Fibroblast of skin of back (primary cell): ENCODE results near the gene SCLY. TPM values are rescaled to one million over a fixed set of nuclear protein-coding genes. Genes with fewer than 3 reads are reported as not detected.
"Not testable (repeated sequence)": the region's sequence is repeated elsewhere in the genome, so short reads cannot be mapped to it uniquely, and the experiment has no call there.

ENCODE experiments used
- DNase-seq: peaks from one replicate; pipeline ENCODE4 v3.0.0-alpha.2; 2013
- polyA plus RNA-seq, 2 experiments: library from polyadenylated mRNA; unstranded; fragments of 120-200 nt; gene quantifications; one replicate each; pipeline ENCODE4 v1.2.1, GENCODE V29; 2013; ENCODE audit not compliant: insufficient read length in 2 of 2

Gene SCLY, protein sequence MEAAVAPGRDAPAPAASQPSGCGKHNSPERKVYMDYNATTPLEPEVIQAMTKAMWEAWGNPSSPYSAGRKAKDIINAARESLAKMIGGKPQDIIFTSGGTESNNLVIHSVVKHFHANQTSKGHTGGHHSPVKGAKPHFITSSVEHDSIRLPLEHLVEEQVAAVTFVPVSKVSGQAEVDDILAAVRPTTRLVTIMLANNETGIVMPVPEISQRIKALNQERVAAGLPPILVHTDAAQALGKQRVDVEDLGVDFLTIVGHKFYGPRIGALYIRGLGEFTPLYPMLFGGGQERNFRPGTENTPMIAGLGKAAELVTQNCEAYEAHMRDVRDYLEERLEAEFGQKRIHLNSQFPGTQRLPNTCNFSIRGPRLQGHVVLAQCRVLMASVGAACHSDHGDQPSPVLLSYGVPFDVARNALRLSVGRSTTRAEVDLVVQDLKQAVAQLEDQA
- 17.6 TPM for polyA plus RNA-seq (2013, experiment 1 of 2; ENCODE audit: insufficient read length)
- 9.4 TPM for polyA plus RNA-seq (2013, experiment 2 of 2; ENCODE audit: insufficient read length)

DNA sequence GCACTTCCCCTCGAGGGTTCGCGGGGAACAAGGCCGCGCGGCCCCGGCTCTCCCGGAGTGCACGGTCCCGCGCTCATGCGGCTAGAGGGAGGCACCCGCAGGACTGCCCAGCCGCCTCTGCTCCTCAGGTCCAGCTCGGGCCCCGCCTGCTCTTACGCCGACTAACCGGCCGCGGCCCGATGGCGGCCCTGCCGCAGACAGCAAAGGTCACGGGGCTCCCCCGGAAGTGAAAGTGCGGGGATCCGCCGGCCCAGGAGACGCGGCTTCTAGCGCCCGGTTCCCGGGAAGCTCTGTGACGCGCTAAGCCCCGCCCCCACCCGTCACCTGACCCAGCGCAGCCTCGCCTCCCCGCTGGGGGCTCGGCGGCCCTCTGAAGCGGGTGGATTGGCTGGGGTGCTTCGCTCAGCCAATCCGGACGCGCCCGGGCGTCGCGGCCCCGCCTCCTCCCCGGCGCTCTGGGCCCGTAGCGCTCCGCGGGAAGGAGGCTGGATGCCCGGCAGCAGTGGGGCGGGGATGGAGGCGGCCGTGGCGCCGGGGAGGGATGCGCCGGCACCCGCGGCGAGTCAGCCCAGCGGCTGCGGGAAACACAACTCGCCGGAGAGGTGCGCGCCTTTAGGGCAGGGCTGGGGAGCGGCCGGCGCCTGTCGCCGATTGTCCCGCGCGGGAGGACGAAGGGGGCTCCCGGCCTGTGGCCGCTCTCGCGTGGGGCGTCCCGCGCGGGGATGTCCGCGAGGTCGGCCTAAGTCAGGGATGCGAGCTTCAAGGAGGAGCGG is at the start of gene SCLY:
Gene SCLY (plus strand): TSS at position 460 of the 773 bp plus-strand sequence. CDS start 54 bp downstream, at position 514.
- DNase-seq, result peak; percentile 98

DNA sequence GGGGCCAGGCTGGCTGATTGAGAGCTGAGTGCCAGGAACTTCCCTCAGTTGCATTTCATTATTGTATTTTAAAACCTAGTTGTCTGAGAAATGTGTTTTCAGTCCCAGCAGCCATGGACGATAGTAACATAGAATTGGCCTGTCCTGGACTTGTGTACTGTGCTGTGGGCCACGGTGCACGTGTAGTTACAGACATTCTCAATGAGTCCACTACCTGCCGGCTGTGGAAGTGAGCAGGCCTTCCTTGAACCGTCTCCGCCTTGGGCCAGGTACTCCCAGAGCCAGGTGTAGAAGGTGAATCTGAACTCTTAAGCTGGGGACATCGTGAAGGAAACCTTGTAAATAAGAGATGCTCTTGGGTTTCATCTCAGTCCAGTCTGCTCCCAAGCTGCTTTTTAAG is 47.0 kb upstream of the SCLY start:
- DNase-seq, result no peak

DNA sequence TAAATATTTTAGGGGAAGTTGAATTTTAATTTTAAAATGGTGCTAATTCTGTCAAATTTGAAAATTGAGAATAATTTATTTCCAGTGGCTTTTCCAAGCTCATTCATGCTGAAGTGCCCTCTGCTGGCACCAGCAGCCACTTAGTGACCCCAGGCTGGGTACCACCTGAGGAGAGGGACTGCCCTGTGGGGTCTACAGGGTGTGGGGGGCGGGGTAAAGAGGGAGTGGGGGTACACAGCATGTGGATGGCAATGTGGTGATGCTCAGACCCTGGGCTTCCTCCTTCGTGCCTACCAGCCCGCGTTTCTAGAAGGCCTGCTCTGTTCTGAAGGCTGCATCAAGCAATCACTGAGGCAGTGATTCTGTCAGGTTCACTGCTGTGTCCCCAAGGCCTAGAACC is 45.1 kb upstream of the SCLY start:
- no peak for DNase-seq

DNA sequence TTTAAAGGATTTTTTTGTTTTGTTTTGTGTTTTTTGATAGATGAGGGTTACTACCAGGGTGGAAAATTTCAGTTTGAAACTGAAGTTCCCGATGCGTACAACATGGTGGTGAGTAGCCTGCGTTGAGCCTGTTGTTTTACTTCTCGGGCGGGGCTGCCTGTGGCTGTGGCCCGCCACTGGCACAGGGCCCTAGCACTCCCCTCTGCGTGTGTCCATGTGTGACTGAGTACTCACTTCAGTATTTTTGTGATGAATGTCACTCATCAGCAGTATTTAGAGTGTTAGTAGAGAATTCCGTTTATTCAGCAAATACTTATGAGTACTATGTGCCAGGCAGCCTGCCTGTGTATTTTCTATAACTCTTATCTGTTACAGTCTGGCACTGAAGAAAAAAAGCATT is 44.3 kb upstream of the SCLY start:
- no peak for DNase-seq

DNA sequence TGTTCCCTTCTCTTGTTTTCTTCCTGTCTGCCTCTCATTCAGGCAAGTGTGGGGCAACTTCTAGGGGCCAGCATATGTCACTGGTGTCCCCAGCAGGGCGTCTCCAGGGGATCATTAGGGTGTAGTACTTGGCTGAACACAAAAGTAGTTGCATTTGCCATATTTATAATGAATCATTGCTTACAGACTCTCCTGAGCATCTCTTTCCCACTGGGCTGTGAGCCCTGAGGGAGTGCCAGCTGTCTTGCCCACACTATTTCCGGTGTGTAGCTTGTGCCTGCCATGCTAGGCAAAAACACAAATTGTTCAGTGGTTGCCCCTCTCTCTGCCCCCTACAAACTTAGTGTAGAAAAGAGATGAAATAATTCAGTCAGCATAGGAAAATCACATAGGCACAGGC is 40.8 kb upstream of the SCLY start:
- DNase-seq, result no peak

DNA sequence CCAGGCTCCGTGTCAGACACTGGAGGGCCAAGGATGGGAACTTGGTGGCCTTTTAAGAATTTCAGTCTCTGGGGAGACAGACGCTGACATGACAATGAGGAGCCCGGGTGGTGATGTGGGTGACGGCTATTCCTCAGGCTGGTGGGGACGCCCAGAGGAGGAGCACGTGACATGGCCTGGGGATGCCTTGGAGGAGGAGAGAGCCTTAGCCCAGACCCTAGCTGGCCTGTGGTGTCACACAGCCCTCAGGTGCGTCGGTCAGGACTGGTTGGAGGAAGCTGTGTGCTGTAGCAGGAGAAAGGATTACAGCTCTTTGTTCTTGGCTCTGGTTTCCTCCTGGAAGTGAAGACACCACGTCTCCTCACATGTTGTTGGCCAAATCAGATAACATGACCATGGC is 40.0 kb upstream of the SCLY start:
- DNase-seq, result no peak

DNA sequence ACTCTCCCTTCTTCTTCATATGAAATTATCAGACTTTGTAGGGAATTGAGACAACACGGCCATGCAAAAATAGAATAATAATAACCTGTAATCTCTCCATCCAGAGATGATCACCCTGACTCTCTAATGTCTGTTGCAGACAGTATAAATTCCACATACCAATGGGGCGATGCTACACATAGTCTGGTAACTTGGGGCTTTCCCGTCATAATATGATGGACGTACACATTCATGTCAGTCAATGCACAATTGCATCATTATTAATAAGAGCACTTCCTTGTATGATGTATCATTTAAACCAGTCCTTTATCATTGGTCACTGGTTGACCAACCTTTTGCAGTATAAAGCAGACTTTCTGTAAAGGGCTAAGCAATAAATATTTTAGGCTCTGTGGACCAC is 39.5 kb upstream of the SCLY start:
- peak; percentile 45 for DNase-seq

DNA sequence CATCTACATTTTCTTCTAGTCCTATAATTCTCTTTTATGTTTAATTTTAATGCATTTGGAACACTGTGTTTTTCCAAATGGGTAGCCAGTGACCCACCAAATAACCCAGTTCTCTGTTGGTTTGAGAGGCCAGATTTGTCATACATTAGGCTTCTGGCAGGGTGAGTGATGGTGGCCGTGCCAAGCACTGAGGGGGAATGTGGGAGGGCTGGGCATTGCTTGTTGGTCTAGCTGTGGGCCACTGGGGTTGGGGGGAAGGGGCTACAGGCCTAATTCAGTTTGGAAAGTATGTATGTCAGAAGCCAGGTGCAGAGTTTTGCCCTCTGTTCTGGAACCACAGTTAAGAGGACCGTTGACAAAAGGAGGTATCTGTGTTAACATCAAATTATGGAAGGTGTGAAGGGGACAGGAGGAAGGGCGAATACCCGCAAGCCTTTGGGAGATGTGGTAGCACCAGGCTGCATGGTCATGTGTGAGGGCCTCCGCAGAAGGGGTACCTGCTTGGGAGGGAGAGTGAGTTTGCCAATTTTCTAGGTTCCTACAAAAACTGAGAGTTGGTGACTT is 38.1 kb upstream of the SCLY start:
- DNase-seq, result no peak

DNA sequence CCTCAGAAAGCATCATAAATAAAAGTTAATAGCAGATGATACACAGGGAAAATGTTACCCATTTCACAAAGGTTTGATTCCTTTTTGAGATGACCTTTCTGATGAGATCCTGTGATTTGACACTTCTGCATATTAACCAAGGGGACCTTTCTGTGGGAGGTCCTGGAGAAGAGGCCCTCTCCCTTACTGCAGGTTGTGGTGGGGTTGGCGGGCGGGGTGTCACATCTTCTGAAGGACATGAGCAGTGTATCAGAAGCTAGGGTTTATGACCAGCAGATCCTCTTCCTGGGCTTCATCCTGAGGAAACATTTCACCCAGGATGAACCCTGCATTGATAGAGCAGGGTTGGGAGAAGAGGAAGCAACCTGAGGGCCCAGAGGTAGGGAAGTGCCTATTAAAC is 37.2 kb upstream of the SCLY start:
- no peak for DNase-seq

DNA sequence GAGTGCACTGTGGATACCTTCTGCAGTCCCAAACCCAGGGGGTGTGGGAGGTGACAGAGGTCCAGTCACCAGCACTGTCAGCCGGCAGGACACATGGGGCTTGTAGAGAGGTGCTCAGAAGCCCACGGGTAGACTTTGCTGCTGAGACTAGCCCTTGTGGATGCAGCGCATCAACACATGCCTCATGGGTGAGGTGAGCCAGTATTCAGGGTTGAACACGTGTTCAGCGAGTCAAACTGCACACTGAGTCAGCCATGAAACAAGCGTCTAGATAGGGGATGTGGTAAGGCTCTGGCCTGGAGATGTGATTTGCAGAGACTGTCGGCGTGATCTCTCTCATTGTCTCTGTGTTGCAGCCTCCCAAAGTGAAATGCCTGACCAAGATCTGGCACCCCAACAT is 35.8 kb upstream of the SCLY start:
- DNase-seq, result peak; percentile 34

DNA sequence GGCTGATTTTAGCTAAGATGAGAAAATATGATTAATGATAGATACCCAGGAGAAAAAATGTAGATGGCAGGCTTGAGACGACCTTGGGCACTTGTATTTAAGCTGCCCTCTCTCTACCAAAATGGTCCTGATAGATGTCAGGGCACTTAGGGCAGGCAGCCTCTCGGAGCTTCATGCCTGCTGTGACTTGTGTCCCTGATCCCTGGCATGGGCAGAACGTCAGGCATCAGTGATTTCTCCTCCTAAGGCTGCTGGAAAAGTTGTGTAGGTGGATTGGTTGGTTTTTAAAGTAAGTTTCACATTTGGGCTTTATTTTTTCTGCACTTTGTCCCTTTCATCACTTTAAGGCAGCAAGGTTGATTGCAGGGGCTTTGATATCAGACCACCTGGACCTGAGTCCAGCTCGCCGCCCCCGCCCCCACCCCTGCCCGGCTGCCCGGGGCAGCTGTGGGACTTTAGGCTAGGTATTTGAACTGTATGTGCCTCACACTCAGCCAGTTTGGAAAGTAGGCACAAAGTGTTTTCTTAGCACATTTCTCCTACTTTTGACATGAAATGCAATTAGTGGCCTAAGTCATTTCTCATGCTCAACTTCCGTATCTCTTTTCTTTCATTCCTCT is 35.0 kb upstream of the SCLY start:
- DNase-seq, result no peak

DNA sequence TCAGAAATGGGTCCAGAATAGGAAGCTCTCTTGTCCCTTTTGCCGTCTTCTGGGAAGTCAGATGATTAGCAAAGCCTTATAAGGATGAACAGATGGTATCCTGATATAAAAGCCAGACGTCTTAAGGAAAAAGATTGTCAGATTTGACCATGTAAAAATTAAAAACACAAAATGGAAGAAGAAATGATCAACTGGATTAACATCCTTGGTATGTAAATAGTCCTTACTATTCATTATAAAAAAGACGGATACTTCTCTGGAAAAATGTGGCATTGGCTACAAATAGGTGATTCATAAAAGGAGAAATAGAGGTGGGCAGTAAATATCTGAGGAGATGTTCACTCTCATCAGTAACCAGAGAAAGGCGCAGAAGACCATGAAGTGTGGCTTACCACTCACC is 33.7 kb upstream of the SCLY start:
- DNase-seq, result no peak

DNA sequence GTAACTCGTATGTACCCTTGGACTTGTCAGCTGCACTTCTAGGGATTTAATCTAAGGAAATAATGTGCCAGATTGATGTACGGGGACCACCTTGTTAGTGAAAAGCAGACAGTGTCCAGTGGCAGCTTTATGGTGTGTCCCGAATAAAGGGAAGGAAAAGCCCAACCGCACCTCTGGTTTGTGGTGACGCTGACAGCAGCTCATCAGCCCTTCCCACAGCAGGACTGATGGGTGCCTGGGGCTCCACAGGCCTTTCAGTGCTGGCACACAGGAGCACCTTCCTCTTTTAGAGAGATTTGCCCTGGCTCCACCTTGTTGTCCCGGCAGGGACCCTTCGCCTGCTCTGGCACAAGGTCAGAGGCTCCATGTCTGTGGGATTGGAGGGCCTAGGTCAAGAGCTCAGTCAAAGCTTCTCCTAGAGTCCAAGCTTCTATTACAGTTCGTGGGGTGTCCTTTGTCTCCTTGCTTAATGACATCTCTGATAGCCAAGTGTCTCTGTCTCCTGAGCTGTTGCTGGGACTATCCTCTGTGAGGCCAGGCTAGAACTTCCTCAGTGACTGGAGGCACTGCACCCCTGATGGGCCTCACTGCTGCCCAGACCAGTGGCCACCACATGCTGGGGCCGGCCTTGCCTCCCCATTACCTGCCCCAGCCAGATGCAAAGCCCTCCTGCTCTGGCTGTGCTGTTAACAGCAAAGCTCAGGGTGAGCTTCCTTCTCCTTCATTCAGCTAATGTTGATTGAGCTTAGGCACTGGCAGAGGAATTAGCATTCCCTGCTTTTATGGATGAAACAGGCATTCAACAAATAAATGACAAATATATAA is 33.0 kb upstream of the SCLY start:
- DNase-seq, result no peak

DNA sequence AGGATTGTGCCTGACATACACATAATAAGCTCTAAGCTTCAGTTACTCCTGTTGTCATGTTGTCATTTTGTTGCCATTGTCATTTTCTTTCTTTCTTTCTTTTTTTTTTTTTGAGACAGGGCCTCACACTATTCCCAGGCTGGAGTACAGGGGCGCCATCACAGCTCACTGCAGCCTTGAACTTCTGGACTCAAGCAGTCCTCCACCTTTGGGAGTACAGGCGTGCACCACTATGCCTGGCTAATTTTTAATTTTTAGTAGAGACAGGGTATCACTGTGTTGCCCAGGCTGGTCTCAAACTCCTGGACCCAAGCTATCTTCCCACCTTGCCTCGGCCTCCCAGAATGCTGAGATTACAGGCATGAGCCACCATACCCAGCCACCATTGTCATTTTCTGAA is 30.9 kb upstream of the SCLY start:
- no peak for DNase-seq

DNA sequence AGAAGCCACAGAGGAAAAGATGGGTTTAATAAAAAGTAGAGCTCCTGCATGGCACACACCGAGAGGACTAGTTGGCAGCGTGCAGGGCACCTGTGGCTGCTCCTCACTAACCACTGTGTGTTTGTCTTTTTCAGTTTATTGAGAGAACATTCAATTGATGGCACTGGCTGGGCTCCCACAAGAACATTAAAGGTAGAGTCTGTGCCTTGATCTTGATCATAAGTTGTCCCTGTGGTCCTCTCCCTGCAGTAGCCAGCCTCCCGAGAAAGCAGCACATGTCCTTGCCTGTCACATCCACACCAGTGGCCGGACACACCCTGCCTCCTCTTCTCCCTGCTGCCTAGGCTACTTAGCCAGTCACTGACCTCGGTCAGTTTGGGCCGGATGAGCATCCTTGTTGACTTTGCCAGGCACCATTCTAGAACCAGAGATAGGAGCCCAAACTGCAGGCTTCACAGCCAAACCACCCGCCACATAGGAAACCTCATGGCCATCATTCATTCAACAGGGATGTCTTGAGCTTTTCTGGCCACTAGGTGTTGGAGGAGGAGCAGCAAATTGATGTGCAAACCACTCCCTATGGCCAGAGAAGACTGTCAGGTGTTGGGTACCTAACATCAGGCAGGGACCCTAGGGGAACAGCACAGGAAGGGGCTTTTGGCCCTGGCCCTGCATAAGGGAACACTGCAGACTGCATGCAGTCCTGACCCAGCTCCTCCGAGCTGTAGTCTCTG is 30.2 kb upstream of the SCLY start:
- DNase-seq, result no peak

DNA sequence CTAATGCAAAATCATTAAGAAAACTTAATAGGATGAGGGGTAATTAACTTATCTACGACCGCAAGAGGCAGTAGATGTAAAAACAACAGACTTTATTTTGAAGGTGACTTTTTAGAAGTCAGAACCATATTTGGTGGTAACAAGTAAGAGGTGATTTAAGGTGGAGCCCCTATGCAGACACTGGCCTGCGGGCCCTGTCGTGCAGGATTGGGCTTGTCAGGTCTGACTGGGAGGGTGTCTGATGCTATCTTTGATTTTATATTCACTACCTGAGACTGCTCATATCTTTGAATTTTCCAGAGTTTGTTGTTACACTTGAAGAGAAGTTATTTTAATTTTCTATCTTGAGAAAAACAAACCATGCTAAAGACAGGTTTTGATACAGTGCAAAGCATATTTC is 29.1 kb upstream of the SCLY start:
- no peak for DNase-seq

DNA sequence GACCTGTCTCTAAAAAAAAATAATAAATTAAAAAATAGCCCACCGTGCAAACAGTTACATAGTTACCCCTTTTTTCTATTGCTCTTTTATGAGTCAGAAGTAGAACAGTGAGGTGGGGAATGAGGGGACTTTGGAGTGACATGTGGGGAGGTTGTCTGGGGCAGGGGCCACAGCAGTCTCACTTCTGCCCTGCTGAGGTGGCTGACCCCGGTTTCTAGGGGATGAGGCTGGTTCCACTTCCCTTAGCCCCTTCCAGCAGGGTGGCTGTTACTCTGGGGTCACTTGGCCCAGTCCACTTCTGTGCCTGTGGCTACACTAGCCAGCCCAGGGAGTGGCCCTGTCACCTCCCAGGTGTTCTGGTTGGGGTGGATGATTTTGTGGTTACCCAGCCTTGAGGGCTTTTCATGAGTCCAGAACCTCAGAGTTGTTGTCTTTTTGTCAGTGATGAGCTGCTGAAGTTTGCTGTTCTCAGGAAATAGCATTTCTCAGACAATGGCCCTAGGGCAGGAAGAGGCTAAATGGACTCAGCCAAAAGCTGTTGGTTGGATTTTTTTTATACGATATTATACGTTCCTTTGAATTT is 28.0 kb upstream of the SCLY start:
- DNase-seq, result no peak

DNA sequence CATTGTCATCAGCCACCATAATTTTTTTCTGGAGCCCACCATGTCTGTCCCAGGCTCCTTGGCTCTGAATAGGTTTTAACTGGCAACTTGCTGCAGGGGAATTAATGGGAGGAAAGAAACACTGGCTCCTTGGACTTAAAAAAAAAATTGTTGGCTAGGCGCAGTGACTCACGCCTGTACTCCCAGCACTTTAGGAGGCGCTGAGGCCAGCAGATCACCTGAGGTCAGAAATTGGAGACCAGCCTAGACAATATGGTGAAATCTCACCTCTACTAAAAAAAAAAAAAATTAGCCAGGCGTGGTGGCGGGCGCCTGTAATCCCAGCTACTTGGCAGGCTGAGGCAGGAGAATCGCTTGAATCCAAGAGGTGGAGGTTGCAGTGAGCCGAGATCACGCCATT is 26.8 kb upstream of the SCLY start:
- DNase-seq, result not testable (repeated sequence)

DNA sequence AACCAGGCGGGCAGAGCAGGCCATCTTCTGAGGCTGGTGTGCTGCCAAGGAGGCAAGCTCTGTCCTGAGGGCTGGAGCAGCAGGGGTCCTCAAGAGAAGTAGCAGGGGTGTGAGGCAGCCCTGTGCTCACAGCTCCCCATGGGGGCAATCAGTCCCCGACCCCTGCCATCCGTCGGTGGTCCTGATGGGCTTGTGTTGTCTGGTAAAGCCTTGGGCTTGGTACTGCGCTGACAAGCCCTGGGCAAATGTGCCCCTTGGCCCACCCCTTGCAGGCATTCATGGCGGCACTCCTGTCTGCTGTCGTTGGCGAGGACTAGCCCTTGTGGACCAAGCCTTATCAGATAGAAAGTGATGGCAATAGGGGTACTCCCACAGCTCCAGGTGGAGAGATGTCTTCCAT is 22.6 kb upstream of the SCLY start:
- no peak for DNase-seq

DNA sequence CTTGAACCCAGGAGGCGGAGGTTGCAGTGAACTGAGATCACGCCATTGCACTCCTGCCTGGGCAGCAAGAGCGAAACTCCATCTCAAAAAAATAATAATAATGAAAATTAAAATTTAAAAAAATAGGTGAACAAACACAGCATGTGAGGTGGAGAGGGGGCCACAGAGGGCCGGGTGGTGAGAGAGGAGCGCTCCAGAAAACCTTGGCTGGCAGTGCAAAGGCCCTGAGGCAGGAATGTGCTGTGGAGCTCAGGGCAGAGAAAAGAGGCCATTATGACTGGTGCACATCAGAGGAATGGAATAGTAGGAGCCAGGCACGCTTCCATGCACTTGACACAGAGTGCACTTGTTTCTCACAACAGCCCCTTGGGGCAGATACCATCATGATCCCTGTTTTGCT is 21.6 kb upstream of the SCLY start:
- no peak for DNase-seq

DNA sequence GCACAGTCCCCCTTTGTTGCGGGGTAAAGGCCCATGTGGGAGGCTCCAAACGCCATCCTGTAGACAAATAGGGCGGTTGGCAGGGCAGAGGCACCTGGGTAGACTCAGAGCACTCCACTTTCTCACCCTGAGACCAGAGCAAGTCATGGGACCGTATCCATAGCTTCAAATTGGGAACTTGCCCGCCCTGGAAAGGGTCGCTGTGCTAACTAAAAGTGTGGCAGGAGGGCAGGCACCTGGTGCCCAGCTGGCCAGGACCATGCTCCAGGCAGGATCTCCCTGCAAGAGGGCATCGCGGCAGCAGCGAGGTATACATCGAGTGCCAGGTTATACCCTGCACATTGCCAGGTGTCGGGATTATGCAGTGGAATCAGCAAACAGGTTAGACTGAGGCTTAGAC is 20.8 kb upstream of the SCLY start:
- no peak for DNase-seq
